ENCODE results near the gene SYNM.

DNA sequence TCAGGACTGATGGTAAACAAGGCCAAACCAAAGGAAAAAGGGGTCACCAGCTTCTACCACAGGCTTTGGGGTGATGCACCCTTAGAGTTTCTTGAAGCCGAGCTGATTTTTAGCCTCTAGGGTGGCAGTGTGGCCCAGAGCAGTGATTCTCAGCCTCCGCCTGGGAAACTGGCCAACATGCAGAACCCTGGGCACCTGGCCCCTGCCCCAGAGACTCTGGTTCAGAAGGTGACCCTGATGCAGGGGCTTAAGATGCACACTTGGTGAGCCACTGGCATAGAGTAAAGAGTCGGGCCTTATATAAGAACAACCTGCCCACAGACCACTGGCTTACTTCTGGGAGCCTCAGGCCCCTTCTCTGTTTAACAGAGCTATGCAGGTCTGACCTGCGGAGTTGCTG, 44.5 kb downstream of the SYNM start:
- TF ChIP-seq CTCF (conservative IDR thresholded peaks at IDR 0.05; ENCODE audit: low read depth, low read length): no peak
- TF ChIP-seq EZH2 (IDR thresholded peaks at IDR 0.05; ENCODE audit: borderline replicate concordance, low read depth, low read length, poor library complexity, severe bottlenecking): no peak

All from A673 (cell line).